Measurements from ENCODE around the gene ZFP90. TPM values are rescaled to one million over a fixed set of nuclear protein-coding genes. Genes with fewer than 3 reads are reported as not detected.

ZFP90 gene
- total RNA-seq, 4 donors from 2014 or later: 34.3 to 46.4 (median 38.7) TPM

DNA sequence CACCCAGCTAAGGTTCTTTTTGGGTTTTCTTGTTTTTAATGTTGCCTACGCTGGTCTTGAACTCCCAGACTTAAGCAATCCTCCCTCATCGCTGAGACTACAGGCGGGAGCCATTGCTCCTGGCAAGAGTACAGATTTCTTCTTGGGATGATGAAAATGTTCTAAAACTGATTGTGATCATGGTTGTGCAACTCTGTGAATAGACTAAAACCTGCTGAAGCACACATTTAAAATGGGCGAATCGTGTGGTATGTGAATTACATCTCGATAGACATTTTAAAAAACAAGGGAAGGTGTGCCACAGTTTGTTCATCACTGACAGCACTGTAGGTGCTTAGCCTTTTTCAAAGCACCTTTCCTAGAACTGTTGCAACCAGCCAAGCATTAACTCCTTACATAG, 57.2 kb downstream of the ZFP90 start:
- TF ChIP-seq POLR2A (IDR thresholded peaks at IDR 0.05): no peak
- TF ChIP-seq, protein P1, sequence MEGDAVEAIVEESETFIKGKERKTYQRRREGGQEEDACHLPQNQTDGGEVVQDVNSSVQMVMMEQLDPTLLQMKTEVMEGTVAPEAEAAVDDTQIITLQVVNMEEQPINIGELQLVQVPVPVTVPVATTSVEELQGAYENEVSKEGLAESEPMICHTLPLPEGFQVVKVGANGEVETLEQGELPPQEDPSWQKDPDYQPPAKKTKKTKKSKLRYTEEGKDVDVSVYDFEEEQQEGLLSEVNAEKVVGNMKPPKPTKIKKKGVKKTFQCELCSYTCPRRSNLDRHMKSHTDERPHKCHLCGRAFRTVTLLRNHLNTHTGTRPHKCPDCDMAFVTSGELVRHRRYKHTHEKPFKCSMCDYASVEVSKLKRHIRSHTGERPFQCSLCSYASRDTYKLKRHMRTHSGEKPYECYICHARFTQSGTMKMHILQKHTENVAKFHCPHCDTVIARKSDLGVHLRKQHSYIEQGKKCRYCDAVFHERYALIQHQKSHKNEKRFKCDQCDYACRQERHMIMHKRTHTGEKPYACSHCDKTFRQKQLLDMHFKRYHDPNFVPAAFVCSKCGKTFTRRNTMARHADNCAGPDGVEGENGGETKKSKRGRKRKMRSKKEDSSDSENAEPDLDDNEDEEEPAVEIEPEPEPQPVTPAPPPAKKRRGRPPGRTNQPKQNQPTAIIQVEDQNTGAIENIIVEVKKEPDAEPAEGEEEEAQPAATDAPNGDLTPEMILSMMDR (IDR thresholded peaks at IDR 0.05): no peak
- DNase-seq: no peak
- 79 to 80% methylated on average over 6 of the region's 6 CpGs for WGBS, 2 donors
- no peaks in the 10 kb centered on the region for H3K27me3 ChIP-seq
- no peak overlapping the region for H3K4me3 ChIP-seq (replicated peaks in 1 of 3)
- H3K36me3 ChIP-seq: no peaks in the 10 kb centered on the region
- no peaks in the 10 kb centered on the region for H3K4me1 ChIP-seq
- H3K27ac ChIP-seq: no peak overlapping the region
- H3K9me3 ChIP-seq: no peaks in the 10 kb centered on the region
- intact Hi-C loops (cut with DNase I): loop anchor here (10.0 kb wide), 1 partner anchor 109 kb away; no protein-coding TSS in a partner anchor

DNA sequence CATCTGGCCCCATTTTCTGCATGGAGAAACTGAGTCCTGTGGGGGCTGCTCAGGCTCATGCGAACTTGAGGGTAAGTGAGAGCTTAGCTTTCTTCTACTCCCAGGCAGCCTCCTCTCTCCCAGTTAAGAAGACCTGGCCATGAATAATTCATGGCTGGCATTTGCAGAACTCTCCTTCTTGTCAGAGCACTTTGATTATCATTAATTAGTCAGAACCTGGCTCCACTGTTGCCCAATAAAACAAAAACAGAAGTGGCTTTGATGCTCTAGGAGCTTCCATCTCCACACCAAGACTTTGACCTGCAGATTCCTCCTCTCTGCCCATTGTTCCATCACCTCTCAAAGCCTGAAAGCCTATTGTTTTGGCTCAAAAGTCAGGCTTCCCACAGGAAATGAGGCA, 60.5 kb downstream of the ZFP90 start:
- WGBS, 2 donors: 94 to 96% methylated on average over 1 of the region's 1 CpG
- Histone ChIP-seq H3K27ac (no peak overlapping the region), H3K9me3 (no peaks in the 10 kb centered on the region), H3K4me1 (no peaks in the 10 kb centered on the region), H3K27me3 (no peaks in the 10 kb centered on the region), H3K36me3 (no peaks in the 10 kb centered on the region), H3K4me3 (replicated peaks in 1 of 3) (no peak overlapping the region)
- no peak for DNase-seq
- intact Hi-C loops (cut with DNase I): loop anchor here (10.0 kb wide), 1 partner anchor 105 kb away; no protein-coding TSS in a partner anchor
- TF ChIP-seq POLR2A (IDR thresholded peaks at IDR 0.05): no peak

DNA sequence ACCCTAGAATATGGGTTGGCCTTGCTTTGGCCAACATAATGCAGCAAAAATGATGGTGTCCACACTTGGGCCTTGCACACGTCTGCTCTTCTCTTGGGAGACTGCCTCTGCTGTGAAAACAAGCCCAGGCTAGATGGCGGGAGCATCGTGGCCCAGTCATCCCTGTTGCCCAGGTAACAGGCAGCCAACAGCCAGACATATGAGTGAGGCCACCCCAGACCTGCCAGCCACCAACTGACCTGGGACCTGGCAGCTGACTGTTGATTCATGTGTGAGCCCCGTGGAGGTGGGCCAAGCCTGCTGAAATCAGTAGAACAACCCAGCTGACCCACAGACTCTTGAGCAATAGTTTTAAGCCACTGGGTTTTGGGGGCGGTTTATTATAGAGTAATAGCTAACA, 66.7 kb downstream of the ZFP90 start:
- Histone ChIP-seq H3K27me3 (no peaks in the 10 kb centered on the region), H3K36me3 (no peaks in the 10 kb centered on the region), H3K27ac (no peak overlapping the region), H3K4me3 (replicated peaks in 1 of 3) (no peak overlapping the region), H3K4me1 (no peaks in the 10 kb centered on the region), H3K9me3 (no peaks in the 10 kb centered on the region)
- DNase-seq: no peak
- no peak for TF ChIP-seq POLR2A (IDR thresholded peaks at IDR 0.05)
- TF ChIP-seq, protein P1 (IDR thresholded peaks at IDR 0.05): no peak
- WGBS, 2 donors: 69 to 76% methylated on average over 3 to 5 of the region's 5 CpGs
- intact Hi-C loops (cut with DNase I): no loop called here

DNA sequence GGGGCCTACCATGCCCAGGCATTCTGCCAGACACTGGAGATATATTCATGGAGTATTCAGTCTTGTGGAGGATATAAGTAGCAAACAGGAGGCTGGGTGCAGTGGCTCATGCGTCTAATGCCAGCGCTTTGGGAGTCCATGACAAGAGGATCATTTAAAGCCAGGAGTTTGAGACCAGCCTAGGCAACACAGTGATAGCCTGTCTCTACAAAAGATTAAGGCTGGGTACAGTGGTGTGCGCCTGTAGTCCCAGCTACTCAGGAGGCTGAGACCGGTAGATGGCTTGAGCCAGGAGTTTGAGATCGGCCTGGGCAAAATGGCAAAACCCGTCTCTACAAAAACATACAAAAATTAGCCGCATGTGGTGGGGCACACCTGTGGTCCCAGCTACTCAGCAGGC, 68.4 kb downstream of the ZFP90 start:
- DNase-seq: no peak
- H3K27ac ChIP-seq: no peak overlapping the region
- TF ChIP-seq, protein P1 (IDR thresholded peaks at IDR 0.05): no peak
- TF ChIP-seq POLR2A (IDR thresholded peaks at IDR 0.05): no peak
- H3K4me1 ChIP-seq: no peaks in the 10 kb centered on the region
- H3K27me3 ChIP-seq: no peaks in the 10 kb centered on the region
- 89 to 99% methylated on average over 7 of the region's 7 CpGs for WGBS, 2 donors
- no peaks in the 10 kb centered on the region for H3K9me3 ChIP-seq
- no peaks in the 10 kb centered on the region for H3K36me3 ChIP-seq
- no peak overlapping the region for H3K4me3 ChIP-seq (replicated peaks in 1 of 3)
- intact Hi-C loops (cut with DNase I): no loop called here

DNA sequence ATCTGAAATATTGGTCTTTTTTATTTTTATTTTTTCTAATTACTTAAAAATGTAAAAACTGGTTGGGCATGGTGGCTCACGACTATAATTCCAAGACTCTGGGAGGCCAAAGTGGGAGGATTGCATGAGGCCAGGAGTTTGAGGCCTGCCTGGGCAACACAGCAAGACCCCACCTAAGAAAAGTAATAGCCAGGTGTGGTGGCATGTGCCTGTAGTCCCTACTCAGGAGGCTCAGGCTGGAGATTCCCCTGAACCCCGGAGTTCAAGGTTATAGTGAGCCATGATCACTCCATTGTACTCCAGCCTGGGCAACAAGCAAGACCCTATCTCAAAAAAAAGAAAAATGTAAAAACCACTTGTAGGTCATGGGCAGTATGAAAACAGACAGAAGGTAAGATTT, 69.2 kb downstream of the ZFP90 start:
- no peak for DNase-seq
- no peak for TF ChIP-seq POLR2A (IDR thresholded peaks at IDR 0.05)
- TF ChIP-seq, protein P1 (IDR thresholded peaks at IDR 0.05): no peak
- Histone ChIP-seq H3K27me3 (no peaks in the 10 kb centered on the region), H3K4me1 (no peaks in the 10 kb centered on the region), H3K36me3 (no peaks in the 10 kb centered on the region), H3K4me3 (replicated peaks in 1 of 3) (no peak overlapping the region), H3K9me3 (no peaks in the 10 kb centered on the region), H3K27ac (no peak overlapping the region)
- WGBS, 2 donors: 92 to 99% methylated on average over 2 of the region's 2 CpGs
- intact Hi-C loops (cut with DNase I): no loop called here

DNA sequence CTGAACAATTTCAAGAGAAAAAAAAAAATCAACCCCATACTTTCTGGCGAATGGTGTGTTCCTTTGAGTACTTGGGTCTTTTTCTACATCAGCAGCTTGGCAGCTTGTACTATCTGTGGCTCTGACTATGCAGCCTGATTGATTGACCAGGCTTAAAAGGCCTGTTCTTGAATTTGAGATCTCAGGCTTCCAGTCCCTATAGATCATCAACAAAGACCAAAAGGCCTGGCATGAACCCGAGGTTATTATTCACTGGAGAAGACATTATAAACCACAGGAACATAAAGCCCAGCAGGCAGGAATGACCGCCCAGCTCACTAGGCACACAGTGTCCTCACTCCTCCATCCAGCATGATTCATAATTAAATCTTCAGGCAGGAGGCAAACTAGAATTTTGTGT, 73.9 kb downstream of the ZFP90 start:
- no peak for TF ChIP-seq POLR2A (IDR thresholded peaks at IDR 0.05)
- TF ChIP-seq, protein P1 (IDR thresholded peaks at IDR 0.05): no peak
- Histone ChIP-seq H3K27me3 (no peaks in the 10 kb centered on the region), H3K27ac (no peak overlapping the region), H3K4me3 (replicated peaks in 1 of 3) (no peak overlapping the region), H3K36me3 (no peaks in the 10 kb centered on the region), H3K9me3 (no peaks in the 10 kb centered on the region), H3K4me1 (no peaks in the 10 kb centered on the region)
- intact Hi-C loops (cut with DNase I): no loop called here
- no peak for DNase-seq
- WGBS, 2 donors: 75 to 76% methylated on average over 3 of the region's 3 CpGs
